ENCODE results near the gene FRMPD2.

DNA sequence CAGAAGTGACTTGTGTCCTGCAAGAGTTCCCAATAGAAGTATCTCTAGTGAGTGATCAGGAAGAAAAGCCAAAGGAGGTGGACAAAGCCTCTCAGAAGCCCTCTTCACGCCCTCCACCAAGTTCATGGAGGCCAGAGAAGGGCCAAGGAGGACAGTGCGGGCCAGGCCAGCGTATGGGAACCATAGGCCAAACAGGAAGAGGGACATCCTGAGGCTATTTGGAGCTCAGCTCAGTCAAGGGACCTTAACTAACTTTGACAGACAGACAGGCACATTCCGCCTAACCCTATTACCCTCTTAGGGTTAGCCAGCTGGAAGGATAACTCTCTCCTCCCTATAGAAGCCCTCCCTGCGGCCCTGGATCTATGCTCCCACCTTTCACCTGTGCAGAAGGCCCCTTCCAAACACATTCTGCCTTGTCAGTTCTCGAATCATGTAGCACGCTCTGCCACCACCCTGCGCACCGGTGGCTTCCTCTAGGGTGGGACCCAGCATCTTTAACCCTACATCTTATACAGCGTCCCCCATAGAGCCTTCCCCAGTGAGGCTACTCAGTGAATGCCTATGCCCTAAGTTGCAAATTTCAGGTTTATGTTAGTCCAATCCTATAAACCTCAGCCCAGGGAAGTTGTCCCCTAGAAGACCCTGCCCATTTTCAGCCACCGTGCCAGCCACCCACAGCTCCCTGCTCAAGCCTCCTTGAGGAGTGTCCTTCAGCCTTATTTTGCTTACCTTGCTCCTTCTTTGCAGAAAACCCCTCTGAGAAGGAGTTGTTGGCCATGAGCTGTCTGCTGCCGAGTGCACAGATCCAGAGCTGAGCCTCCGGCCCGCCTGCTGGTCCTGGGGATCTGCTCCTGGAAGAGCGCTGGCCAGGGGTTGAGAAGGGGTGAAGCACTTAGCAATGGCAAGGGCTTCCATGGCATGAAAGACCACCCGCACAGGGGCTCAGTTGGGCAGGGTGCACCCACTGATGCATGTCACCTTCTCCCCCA, 36.9 kb downstream of the FRMPD2 start:
- TF ChIP-seq, protein P1, sequence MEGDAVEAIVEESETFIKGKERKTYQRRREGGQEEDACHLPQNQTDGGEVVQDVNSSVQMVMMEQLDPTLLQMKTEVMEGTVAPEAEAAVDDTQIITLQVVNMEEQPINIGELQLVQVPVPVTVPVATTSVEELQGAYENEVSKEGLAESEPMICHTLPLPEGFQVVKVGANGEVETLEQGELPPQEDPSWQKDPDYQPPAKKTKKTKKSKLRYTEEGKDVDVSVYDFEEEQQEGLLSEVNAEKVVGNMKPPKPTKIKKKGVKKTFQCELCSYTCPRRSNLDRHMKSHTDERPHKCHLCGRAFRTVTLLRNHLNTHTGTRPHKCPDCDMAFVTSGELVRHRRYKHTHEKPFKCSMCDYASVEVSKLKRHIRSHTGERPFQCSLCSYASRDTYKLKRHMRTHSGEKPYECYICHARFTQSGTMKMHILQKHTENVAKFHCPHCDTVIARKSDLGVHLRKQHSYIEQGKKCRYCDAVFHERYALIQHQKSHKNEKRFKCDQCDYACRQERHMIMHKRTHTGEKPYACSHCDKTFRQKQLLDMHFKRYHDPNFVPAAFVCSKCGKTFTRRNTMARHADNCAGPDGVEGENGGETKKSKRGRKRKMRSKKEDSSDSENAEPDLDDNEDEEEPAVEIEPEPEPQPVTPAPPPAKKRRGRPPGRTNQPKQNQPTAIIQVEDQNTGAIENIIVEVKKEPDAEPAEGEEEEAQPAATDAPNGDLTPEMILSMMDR (IDR thresholded peaks at IDR 0.05), result no peak
- TF ChIP-seq POLR2AphosphoS5 (IDR thresholded peaks at IDR 0.05), result no peak
- TF ChIP-seq EP300 (IDR thresholded peaks at IDR 0.05; ENCODE audit: low read depth), result no peak

All from transverse colon (tissue), 4 donors.